Esophagus squamous epithelium (tissue), 4 donors: ENCODE measurements around the gene EGF.

Experiments used
- CTCF ChIP-seq, 6 experiments: fragments of 450-650 bp in 4 of 6; fragments of 200-600 bp in 2 of 6; sonication (generic) in 2 of 6; IDR thresholded peaks; one replicate each; pipeline ENCODE4 v1.5.1; 2016 to 2019; ENCODE audit warnings: antibody characterized with exemption in 6 of 6, mild to moderate bottlenecking in 4 of 6, moderate library complexity in 4 of 6
- POLR2A ChIP-seq, 4 donors: fragments of 450-650 bp; IDR thresholded peaks; one replicate each; pipeline ENCODE4 v1.6.1; 2017; ENCODE audit warnings: antibody characterized with exemption in 4 of 4, mild to moderate bottlenecking in 4 of 4, moderate library complexity in 3 of 4

- no peak for TF ChIP-seq CTCF (IDR thresholded peaks at IDR 0.05)
- no peak for TF ChIP-seq POLR2A (IDR thresholded peaks at IDR 0.05)
Measured at GRCh38 chr4:110007217-110007616, 94.5 kb downstream of the EGF start.
